GM21576 (cell line): ENCODE data around the gene SPDYE3.
"Not testable (repeated sequence)": the region's sequence is repeated elsewhere in the genome, so short reads cannot be mapped to it uniquely, and the experiment has no call there.

Experiments used
- ATAC-seq: cut with Tn5 transposase; IDR thresholded peaks from one replicate; pipeline ENCODE4 v1.9.1; 2021; ENCODE audit warnings: mild to moderate bottlenecking, moderate library complexity; ENCODE audit not compliant: unreplicated experiment

SPDYE3 gene

GRCh38 chr7:100307402-100307801, at the start of gene SPDYE3:
TSS of gene SPDYE3 (plus strand) at chr7:100307702. CDS start at chr7:100307886, 184 bp downstream.
- not testable (repeated sequence) for ATAC-seq

GRCh38 chr7:100259984-100260383, 47.5 kb upstream of the SPDYE3 start:
- ATAC-seq: not testable (repeated sequence)

- not testable (repeated sequence) for ATAC-seq
These were observed 44.6 kb upstream of the SPDYE3 start for GRCh38 chr7:100262896-100263295.

GRCh38 chr7:100264223-100264622, 43.3 kb upstream of the SPDYE3 start:
- ATAC-seq: not testable (repeated sequence)

GRCh38 chr7:100264669-100265165, 42.8 kb upstream of the SPDYE3 start:
- not testable (repeated sequence) for ATAC-seq

- ATAC-seq: not testable (repeated sequence)
These were observed 41.7 kb upstream of the SPDYE3 start for GRCh38 chr7:100265851-100266250.

GRCh38 chr7:100266576-100267354, 40.7 kb upstream of the SPDYE3 start:
- no peak for ATAC-seq

- no peak for ATAC-seq
These were observed 39.9 kb upstream of the SPDYE3 start for GRCh38 chr7:100267648-100268047.

- not testable (repeated sequence) for ATAC-seq
These were observed 38.6 kb upstream of the SPDYE3 start for GRCh38 chr7:100268882-100269281.

GRCh38 chr7:100269306-100270045, 38.0 kb upstream of the SPDYE3 start:
- not testable (repeated sequence) for ATAC-seq

GRCh38 chr7:100270046-100270918, 37.2 kb upstream of the SPDYE3 start:
- ATAC-seq: not testable (repeated sequence)

- ATAC-seq: not testable (repeated sequence)
These were observed 36.4 kb upstream of the SPDYE3 start for GRCh38 chr7:100270941-100271593.

- ATAC-seq: peak; percentile 83
These were observed 35.6 kb upstream of the SPDYE3 start for GRCh38 chr7:100271716-100272537.

- not testable (repeated sequence) for ATAC-seq
These were observed 35.0 kb upstream of the SPDYE3 start for GRCh38 chr7:100272538-100272902.

- ATAC-seq: no peak
These were observed 32.4 kb upstream of the SPDYE3 start for GRCh38 chr7:100275120-100275519.

- not testable (repeated sequence) for ATAC-seq
These were observed 31.4 kb upstream of the SPDYE3 start for GRCh38 chr7:100276126-100276525.

- ATAC-seq: not testable (repeated sequence)
These were observed 25.4 kb upstream of the SPDYE3 start for GRCh38 chr7:100282069-100282608.

- not testable (repeated sequence) for ATAC-seq
These were observed 24.4 kb upstream of the SPDYE3 start for GRCh38 chr7:100283147-100283546.
